ENCODE results near the gene PRKCE.

Gene PRKCE

DNA sequence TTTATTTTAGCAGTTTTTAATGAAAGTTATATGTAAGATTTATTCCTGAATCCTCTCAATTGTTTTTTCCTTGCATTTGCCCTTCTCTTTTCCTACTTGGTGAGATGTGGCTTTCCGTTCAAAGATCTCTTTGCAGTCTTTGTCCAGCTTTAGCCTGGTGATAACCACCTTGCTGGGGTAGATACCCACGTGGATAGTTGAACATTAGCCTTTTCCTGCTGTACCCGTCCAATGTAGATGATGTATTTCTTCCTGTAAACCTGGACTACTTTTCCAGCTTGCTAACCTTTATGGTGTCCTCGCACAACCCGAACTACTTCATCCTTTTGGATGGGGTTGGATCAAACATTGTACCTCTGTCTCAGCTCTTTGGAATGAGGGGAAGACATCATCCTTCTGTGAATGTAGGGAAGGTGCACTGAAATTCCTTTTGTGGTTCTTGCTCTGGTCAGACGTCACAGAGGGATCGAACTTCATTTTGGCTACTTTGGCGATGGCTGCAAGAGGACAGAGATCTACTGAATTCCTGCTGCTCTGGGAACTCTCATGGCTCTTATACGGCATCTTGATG lies 352.5 kb downstream of the PRKCE start:
- DNase-seq, result no peak

DNA sequence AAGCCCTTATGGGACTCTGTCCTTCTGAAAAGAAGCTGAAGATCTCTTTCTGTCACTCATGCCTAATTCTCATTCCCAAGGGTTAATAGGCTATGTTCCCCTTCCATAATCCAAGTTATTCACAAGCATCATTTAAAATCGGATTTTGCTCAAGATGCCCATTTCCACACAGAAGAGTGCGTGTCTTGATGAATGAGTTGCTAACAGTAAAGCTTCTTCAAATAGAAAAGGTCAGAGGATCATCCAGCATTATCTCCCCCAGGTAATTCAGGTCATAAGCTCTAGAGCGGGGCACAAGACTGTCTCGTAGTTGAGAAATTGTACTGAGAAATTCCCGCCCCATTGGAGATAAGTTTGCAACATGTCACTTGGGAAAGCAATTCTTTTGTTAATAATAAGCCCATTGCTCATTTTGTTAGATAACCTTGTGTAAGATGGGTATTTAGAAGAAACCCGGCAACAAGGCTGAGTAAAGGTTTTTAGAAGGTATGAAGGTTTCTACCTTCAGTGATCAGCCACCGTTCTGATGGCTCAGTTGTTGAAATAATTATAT lies 355.1 kb downstream of the PRKCE start:
- no peak for DNase-seq

DNA sequence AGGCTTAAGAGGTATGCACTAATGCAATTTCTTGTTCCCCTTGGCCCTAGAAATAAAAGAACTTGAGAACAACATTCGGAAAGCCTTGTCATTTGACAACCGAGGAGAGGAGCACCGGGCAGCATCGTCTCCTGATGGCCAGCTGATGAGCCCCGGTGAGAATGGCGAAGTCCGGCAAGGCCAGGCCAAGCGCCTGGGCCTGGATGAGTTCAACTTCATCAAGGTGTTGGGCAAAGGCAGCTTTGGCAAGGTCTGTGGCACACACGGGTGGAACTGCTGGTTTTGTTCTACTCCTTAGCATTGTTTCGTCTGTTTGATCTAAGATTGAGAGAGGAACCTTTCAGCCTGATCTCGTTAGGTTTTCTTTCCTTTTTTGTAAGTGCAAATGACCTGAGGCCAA lies 355.9 kb downstream of the PRKCE start:
- no peak for DNase-seq

DNA sequence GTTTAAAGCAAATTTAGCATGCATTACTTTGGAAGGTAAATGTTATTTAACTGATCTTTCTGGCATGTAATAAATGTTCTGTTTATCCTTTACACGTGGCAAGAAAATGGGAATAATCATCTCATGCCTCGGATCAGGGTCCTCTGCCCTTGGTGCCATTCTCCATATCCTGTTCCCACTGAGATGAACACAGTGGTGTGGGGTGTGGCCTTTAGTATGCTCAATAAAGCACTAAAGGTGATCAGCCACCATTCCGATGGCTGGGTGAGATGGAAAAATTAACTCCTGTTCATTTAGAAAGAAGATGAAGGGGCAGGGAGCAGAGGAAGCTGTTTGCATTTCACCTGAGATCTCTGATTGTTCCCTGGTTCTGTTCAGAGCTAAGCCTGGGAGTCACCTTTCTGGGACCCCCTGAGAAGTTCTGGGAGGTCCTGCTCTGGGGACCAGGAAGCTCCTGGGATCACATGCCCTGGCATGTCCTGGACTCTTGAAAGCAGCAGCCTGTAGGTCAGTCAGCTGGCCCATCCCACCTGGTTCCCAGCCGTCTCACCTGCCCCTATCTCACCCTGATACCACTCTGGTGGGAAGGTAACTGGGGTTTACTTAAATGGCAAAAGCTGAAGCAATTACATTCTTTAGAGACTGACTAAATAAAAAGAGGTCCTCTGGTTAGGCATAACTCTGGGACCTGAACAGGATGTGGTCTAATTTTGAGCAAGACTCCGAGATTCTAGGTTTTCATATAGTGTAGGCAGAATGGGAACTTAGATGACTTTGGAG lies 356.8 kb downstream of the PRKCE start:
- no peak for DNase-seq

DNA sequence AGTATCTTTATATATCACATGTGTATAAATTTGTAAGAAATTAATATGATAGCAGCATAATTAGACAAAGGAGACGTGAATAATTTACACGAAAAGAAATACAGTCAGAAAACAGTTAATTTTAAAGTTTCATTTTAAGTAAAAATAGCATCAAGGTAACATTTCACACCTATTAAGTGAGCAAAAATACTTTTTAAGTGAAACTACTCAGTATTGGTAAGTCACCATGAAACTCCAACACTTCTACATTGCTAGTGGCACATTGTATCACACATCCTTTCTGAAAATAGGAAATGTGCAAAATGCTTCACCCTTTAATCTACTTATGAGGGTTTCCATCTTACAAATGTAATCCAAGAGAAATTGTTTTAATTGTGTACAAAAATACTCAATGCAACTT lies 357.8 kb downstream of the PRKCE start:
- DNase-seq, result no peak

DNA sequence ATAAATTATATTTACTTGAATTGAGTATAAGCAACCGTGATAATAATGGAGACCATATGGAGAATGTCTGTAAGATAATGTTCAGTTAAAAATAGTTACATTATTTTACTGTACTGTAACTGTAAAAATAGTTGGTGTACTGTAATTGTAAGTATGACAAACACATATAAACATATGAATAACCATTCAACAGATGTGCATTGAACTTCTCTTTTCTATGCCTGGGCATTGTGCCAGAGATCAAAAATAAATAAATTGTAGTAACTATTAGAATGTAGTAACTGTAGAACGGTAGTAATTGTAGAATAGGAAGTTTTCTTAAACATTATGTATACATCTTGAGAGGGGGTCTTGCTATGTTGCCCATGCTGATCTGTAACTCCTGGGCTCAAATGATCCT lies 358.3 kb downstream of the PRKCE start:
- DNase-seq, result no peak

DNA sequence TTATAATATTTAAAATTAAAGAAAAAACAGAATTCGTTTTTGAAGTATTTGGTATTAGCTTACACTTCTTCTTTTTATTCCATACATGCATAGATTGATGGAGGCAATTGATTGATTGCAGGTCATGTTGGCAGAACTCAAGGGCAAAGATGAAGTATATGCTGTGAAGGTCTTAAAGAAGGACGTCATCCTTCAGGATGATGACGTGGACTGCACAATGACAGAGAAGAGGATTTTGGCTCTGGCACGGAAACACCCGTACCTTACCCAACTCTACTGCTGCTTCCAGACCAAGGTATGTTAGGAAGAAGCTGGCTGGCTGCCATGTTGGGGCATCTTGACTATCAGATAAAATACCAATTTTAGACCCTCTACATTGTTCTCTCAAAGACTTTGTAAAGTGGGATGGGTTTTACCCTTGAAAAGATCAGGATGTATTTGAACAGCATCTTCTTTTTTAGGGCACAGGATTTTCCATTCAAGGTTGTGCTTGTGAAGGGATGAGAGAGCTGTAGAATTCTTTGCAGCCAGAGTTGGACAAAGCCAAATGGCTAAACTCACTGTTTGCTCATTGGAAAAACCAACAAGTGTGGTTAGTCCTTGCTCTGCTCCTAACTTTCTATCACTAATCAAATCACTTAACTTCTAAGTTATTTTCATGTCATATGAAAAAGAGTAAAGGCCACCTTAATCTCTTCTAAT lies 358.9 kb downstream of the PRKCE start:
- no peak for DNase-seq

DNA sequence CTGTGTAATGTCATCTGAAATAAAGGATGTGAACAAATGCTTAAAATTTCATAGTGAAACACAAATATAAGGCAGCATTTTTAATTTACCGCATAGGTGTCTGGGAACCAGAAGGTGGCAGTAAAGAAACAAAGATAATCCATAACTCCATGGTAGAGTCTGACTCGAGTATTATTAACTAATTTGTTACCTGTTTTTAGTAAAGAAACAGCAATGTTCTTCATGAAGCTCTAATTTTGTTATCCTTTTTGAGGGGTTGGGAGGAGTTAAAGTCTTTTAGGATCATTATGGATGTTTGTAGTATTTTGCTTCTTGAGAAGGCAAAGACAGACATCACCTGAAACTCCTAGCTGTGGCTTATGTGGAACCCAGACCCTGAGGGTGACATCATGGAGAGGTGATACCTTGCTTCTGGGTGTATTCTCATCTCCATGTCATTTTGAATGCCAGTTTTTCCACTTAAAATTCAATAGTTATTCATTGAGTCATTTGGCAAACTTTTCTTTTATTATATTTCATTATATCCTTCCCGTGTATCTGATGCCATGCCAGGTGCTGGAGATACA lies 359.5 kb downstream of the PRKCE start:
- no peak for DNase-seq

DNA sequence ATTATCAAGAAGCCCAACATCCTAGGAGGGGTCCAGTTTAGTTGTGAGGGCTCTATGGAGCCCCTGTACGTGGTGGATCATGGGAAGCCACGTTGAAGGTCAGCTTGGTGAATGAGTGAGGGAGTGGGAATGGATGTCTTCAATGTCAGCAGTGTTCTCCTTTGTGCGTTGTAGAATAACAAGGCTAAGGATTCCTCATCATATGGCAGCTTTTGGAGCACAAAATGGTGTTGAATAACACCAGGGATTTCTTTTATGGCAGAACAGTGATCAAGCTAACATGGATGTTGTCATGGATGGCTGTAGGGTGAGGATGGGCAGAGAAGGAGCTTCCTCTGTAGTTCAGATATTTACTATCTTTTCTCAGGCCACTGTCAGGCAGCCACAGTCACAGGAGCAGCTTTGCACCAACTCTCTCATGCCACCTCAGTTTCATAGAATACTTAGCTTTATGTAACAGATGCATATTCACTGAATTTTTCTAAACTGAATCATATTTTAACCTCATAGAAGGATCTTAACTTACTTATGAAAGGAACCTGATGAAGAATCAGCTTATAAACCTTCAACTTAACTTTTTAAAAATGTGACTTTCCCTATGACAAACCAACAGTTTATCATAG lies 361.3 kb downstream of the PRKCE start:
- DNase-seq, result no peak

DNA sequence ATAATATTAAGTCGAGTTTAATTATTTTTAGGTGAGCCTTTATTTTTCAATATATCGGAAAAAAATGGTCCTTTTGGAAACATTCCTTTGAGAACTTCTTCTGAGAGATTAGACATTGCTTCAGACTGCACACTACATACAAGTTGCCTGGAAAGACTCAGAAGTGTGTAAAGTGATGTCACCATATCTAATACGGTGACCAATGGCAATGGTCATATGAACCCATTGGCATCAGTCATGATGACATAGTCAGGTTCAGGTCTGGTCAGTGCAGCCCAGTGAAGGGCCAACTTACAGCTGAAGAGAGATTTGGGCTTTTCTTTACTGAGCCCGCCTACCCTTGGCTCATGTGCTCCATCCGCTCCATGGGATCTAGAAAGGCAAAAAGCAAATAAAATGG lies 362.3 kb downstream of the PRKCE start:
- DNase-seq, result no peak

DNA sequence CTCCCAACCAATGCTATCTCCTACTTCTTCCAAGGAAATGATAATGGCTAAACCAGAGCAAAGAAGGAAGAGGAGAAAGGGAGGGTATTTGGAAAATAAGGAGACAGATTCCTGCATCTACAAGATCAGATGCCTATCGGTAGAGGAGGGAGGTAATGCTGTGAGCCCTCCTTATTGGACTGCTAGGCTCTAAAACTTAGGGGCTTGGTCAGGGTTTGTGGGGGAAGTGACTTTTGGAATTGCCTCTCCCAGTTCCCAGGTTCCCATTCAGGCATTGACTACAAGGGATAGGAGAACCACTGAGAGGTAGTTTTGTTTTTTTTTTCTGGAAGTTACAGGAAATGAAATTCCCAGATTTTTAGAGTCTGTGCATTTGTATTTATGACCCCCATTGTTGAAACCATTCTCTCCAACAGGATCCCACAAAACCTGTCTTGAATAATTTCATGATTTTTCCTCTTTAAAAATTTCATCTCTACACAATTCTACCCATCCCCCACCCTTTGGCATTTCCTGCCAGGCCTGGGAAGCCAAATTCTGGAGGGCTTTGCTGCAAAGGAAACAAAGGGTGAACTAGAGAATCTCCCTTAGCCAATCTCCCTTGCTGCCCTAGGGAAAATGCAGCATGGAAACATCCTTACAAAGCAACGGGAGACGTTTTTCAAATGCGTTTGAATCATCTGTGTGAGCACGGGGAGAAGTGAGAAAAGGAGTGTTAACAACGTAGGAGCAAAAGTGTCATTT lies 363.6 kb downstream of the PRKCE start:
- DNase-seq, result no peak

DNA sequence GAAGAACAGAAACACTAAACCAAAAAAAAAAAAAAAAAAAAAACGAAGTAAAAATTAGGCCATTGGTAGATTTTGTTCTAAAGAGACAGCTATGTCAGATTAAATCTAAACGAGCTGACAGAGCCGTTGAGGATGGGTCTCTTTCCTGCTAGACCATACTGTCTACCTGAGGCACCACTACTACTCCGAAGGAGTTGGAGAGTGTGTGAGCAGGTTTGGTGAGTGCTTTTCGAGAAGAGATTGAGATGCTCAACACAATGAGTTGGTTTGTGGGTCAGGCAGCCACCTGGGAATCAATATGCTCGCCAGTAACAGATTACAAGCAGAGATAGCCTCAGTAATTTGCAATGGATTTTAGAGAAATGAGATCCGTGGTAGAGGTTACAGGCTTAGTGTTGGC lies 364.2 kb downstream of the PRKCE start:
- no peak for DNase-seq

DNA sequence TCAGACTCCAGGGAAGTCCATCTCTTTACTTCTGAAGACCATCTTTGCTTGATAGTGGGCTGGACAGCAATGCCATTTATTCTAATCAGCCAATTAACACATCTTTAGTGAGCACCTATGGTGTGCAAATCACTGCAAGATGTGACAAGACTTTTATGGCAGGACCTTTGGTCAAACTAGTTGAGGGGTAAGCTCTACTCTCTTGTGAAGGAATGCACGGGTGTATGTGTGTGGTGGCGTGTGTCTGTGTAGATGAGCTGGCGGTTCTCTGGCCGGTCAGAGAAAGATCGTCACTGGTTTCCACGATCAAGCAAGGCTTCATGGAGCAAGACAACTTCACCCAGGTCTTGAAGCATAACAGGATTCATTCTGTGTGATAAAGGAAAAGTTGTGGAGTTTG lies 364.6 kb downstream of the PRKCE start:
- no peak for DNase-seq

DNA sequence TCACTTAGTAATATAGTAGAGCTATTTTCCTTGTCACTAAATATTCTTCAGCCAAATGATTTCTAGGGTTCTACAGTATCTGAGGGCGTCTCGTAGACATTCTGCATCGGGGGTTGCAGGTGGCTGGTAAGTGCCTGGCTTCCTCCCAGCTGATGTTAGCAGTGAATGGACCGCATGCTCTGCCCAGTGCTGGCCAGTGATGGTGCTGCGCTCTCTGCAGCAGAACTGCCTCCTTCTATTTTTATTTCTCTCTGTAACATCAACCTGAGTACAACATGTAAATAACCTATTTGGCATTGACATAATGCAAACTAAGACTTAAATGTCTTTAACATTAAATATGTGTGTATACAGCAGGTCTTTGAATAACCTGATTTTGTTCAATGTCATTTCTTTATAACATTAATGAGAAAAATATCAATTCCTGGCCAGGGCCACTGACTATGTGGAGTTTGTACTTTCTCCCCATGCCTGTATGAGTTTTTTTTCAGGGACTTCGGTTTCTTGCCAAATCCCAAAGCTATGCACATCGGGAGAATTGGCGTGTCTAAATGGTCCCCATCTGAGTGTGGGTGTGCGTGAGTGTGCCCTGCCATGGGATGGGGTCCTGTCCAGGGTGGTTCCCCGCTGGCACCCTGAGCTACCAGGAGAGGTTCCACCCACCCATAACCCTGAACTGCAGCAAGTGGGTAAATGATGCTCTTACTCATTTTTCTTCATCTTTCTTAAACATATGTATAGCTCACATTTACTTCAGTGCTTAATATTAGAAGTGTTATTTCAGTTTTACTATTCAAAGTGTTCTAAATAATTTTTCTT lies 367.5 kb downstream of the PRKCE start:
- peak in 4 of 56 donors; percentile 3 to 6 (median 4) for DNase-seq

DNA sequence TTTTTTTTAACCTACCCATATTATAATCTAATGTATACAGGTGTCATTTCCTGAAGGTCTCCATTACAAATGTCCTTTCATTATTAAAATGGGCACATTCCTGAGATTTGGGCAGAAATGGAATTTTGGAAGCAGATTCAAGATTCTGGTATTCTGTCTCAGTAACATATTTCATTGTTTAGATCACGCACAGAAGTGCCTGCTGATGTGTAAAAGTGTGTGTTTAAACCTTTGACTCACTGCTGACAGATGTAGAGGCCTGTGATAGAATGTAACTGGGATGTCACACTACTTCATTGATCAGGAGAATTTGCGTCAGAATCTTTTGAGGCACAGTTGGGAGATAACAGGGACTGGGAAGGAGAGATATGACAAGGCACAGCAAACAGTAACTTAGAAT lies 368.9 kb downstream of the PRKCE start:
- no peak for DNase-seq

DNA sequence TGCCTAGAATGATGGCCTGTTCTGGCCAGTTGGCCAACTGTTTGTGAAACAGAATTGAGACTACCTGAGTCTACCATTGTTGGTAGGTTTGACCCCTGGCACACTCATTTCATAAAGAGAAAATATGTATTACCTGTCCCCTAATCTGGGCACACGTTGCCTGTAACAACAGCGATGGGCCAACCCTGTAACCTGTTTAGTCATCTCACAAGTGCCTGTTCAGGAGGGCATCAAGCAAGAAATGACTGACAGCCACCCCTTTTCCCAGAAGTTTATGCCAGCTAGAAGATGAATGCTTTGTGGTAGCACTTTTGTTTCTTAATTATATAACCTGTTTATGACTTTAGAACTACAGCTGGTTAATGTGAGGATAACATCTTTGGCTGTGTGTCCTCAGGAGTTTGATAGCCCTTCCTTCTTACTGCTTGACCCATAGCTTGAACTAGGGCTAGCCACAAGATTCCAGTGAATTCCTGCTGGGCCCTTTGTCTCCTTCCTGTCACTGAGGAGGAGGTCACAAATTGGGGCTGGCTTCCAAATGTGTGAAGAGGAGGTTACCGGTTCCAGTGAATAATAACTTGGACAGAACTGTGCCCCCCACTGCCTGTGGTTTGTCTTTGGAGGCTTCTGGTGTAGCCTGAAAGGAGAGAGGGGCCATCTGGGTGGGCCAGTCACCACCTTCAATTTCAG lies 371.8 kb downstream of the PRKCE start:
- DNase-seq, result no peak

DNA sequence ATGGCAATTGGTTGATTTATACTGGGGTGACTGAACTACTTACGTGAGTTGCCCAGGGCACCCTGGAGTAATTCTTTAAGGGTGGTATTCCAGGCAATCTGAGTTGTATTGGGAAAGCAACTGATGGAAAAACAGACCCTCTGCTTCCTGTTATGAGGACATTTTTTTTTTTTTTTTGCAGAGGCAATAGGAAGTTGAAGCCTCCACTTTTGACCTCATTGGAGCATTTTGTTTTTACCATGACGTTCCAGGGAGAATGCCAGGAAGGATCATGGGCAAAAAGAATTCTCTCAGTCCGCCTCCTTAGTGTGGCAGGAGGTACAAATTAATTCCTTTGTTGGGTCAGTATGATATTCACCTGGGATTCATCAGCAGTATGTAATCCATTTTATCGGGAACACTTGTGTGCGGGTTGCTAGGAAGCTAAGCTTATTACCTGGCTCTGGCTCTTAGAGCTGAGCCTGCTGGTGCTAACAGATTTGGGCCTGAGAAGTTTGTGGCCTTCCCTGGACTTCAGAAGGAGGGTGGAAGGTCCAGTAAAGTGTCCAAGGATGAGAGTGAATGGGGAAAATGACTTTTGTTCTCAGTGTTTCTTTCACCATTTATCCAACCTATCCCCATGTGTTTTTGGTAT lies 372.8 kb downstream of the PRKCE start:
- no peak for DNase-seq

DNA sequence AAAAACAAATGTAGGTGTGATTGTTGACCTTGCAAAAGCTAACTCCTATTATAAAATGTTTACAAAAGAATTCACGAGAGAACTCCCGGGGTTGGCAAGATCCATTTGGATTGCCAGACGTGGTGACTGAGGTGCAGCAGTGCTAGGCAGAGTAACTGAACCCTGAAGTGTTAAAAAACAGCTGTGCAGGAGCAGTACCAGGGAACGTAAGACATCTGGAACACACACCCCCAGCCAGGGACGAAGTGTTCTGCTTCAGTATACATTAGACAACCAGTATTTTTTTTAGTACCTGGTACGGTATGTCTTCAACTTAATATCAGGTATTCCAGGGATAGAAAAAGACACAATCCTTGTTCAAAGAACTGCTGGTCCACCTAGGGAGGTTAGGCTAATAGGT lies 373.6 kb downstream of the PRKCE start:
- DNase-seq, result no peak

DNA sequence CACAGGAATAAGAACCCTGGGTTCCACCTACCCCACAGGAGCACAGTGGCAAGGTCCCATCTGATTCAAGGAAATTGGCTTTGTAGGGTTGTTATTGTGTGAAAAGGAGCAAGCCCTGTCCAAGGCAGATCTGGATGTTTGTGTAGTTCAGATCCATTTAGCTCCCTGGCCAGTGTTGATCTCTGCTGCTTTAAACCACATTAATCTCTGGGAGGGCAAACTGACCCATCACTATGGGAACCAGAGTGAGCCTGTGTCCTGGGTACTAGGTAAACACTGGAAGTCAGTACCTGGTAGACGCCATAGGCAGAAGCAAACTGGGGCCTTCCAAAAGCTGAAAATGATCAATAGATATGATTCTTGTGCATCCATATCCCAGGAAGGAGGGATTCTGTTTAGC lies 374.2 kb downstream of the PRKCE start:
- no peak for DNase-seq
